ENCODE results near the gene TMEFF2. TPM values are rescaled to one million over a fixed set of nuclear protein-coding genes. Genes with fewer than 3 reads are reported as not detected.

The TMEFF2 gene
- total RNA-seq, 1 donor: not detected

GRCh38 chr2:192030289-192030688 lies 164.4 kb downstream of the TMEFF2 start:
- peak; percentile 47 for DNase-seq (ENCODE audit: low read depth)
- no peak overlapping the region for H3K4me3 ChIP-seq (ENCODE audit: low read depth, low read length)
- TF ChIP-seq, protein P1, sequence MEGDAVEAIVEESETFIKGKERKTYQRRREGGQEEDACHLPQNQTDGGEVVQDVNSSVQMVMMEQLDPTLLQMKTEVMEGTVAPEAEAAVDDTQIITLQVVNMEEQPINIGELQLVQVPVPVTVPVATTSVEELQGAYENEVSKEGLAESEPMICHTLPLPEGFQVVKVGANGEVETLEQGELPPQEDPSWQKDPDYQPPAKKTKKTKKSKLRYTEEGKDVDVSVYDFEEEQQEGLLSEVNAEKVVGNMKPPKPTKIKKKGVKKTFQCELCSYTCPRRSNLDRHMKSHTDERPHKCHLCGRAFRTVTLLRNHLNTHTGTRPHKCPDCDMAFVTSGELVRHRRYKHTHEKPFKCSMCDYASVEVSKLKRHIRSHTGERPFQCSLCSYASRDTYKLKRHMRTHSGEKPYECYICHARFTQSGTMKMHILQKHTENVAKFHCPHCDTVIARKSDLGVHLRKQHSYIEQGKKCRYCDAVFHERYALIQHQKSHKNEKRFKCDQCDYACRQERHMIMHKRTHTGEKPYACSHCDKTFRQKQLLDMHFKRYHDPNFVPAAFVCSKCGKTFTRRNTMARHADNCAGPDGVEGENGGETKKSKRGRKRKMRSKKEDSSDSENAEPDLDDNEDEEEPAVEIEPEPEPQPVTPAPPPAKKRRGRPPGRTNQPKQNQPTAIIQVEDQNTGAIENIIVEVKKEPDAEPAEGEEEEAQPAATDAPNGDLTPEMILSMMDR (IDR thresholded peaks at IDR 0.05; ENCODE audit: insufficient read depth, low read depth, low read length): no peak

DNA sequence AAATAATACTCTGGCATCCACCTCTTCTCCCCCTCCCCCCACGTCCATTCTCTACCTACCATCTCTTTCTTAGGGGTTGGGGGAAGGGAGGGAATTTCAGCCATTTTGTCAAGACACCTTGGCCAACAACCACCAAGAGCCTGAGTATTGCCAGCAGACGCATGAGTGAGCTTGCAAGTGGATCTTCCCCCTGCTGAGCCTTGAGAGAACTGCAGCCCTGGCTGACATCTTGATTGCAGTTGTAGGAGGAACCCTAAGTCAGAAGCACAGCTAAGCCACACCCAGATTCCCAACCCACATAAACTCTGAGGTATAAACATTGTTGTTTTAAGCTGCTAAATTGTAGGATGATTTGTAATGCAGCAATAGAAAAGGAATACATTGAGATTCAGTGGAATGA lies 165.6 kb downstream of the TMEFF2 start:
- TF ChIP-seq, protein P1 (IDR thresholded peaks at IDR 0.05; ENCODE audit: insufficient read depth, low read depth, low read length): peak; percentile 59
- H3K4me3 ChIP-seq (ENCODE audit: low read depth, low read length): no peak overlapping the region
- peak; percentile 35 for DNase-seq (ENCODE audit: low read depth)

DNA sequence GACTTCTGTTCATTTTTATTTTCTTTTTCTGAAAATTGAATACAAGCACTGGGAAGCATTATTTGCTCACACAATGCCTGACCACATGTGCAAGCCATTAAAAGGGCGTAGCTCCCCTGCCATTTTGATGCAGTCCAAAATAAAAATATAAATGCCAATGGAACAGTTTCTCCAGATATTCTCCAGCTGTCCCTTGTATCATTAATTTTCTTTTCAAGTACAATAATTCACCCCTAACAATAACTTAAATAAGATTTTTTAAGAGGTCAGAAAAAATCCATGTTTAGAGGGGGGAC lies 168.0 kb downstream of the TMEFF2 start:
- no peak for DNase-seq (ENCODE audit: low read depth)
- TF ChIP-seq, protein P1 (IDR thresholded peaks at IDR 0.05; ENCODE audit: insufficient read depth, low read depth, low read length): no peak

DNA sequence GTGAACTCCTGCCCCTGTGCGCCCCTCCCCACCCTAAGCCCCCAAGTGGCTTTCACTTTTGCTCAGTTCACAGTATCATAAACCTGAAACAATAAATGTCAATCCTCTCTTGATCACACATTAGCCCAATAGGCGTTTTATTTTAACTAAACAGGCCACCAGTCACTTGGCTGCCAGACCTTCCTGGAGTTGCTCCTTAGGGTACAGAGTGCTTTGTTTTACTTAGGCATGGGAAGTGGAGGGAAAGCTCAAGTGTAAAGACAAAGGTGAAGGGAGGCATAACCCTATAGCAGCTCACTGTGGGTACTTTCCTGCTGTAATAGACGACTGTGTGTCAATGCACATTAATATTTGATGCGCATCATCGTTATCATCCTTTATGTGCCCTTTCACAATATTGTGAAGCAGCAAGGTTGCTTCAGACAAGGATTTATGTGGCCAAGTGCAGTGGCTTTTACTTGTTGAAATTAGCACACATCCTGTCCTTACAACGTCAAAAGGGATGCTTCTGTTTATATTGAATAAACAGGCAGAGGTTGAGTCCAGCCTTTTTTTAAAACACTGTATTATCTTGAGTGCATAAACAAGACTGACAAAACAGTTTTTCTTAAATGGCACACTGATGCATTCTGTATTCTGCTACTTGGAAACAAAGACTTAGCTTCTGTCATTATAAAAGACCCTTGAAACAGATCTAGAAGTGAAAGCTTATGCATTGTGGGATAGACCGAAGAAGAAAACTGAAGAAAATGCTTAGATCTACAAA lies 168.5 kb downstream of the TMEFF2 start:
- peak; percentile 58 for DNase-seq (ENCODE audit: low read depth)
- TF ChIP-seq, protein P1 (IDR thresholded peaks at IDR 0.05; ENCODE audit: insufficient read depth, low read depth, low read length): no peak
- no peak overlapping the region for H3K4me3 ChIP-seq (ENCODE audit: low read depth, low read length)

More for the DNA sequence above, 168.0 kb downstream of the TMEFF2 start:
- H3K4me3 ChIP-seq (ENCODE audit: low read depth, low read length): no peak overlapping the region

GRCh38 chr2:192025637-192026036 lies 169.1 kb downstream of the TMEFF2 start:
- no peak for DNase-seq (ENCODE audit: low read depth)
- TF ChIP-seq, protein P1 (IDR thresholded peaks at IDR 0.05; ENCODE audit: insufficient read depth, low read depth, low read length): no peak
- no peak overlapping the region for H3K4me3 ChIP-seq (ENCODE audit: low read depth, low read length)

- TF ChIP-seq, protein P1 (IDR thresholded peaks at IDR 0.05; ENCODE audit: insufficient read depth, low read depth, low read length): no peak
- no peak overlapping the region for H3K4me3 ChIP-seq (ENCODE audit: low read depth, low read length)
- DNase-seq (ENCODE audit: low read depth): no peak
These were observed 171.7 kb downstream of the TMEFF2 start for GRCh38 chr2:192023006-192023405.

DNA sequence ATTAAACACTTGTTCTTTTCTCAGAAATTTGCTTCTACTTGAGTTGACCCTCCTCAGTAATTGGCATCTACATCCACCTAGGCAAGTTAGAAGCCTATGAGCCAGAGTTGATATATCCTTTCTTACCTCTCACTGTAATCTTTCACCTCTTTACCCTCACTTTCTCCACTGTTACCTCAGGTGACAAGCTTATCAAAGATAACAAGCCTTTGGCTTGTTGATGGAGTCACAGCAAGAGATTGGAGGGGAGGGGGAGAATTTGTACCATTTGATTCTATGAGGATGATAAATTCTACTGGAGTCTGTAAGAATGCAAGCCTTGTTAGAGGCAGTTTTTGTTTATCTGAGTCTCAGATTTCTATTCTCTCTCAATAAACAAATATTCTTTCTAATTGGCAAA lies 176.9 kb downstream of the TMEFF2 start:
- TF ChIP-seq, protein P1 (IDR thresholded peaks at IDR 0.05; ENCODE audit: insufficient read depth, low read depth, low read length): no peak
- no peak for DNase-seq (ENCODE audit: low read depth)

More for the DNA sequence above, 176.9 kb downstream of the TMEFF2 start:
- no peak overlapping the region for H3K4me3 ChIP-seq (ENCODE audit: low read depth, low read length)

All from fibroblast of villous mesenchyme (primary cell).